Effector CD8-positive, alpha-beta T cell (primary cell): ENCODE results near the gene PDE9A.

Source experiments
- DNase-seq: peaks from one replicate; lab custom pipeline; 2025; lab: John Stamatoyannopoulos, UW

PDE9A gene

DNA sequence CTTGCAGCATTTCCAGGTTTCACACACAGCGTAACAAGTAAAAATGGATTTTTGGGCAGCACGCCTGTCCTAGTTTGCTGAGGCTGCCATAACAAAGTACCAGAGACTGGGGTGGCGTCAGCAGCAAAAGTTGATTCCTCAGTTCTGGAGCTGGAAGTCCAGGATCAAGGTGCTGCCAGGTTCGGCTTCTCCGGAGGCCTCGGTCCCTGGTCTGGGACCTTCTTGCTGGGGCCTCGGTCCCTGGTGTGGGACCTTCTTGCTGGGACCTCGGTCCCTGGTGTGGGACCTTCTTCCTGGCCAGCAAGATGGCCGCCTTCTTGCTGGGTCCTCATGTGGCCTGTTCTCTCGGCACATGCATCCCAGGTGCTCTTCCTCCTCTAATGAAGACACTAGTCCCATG is 104.0 kb downstream of the PDE9A start:
- no peak for DNase-seq

- DNase-seq = no peak
Measured at GRCh38 chr21:42757826-42758655, 104.6 kb downstream of the PDE9A start.

- no peak for DNase-seq
Measured at GRCh38 chr21:42758721-42759593, 105.5 kb downstream of the PDE9A start.

- no peak for DNase-seq
Measured at GRCh38 chr21:42759594-42759927, 106.1 kb downstream of the PDE9A start.

DNA sequence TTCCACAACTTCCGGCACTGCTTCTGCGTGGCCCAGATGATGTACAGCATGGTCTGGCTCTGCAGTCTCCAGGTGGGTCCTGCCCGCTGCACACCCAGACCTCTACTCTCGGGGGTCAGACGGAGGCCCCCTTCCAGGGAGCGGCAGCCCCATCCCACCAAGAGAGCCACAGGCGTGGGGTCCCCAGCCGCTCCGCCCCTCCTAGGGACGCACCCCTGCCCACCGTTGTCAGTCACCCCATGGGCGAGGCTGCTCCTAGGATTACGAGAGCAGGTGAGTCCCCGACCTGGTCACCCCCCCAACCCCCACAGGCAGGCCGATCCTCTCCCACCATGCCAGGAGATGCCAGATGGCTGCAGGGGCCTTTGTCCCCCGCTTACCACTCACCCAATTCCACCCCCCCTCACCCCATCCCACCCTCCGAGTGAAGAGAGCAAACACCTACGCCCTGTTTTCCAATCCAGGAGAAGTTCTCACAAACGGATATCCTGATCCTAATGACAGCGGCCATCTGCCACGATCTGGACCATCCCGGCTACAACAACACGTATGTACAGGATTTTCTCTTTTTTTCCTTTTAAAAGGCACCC is 107.0 kb downstream of the PDE9A start:
- DNase-seq = no peak

DNA sequence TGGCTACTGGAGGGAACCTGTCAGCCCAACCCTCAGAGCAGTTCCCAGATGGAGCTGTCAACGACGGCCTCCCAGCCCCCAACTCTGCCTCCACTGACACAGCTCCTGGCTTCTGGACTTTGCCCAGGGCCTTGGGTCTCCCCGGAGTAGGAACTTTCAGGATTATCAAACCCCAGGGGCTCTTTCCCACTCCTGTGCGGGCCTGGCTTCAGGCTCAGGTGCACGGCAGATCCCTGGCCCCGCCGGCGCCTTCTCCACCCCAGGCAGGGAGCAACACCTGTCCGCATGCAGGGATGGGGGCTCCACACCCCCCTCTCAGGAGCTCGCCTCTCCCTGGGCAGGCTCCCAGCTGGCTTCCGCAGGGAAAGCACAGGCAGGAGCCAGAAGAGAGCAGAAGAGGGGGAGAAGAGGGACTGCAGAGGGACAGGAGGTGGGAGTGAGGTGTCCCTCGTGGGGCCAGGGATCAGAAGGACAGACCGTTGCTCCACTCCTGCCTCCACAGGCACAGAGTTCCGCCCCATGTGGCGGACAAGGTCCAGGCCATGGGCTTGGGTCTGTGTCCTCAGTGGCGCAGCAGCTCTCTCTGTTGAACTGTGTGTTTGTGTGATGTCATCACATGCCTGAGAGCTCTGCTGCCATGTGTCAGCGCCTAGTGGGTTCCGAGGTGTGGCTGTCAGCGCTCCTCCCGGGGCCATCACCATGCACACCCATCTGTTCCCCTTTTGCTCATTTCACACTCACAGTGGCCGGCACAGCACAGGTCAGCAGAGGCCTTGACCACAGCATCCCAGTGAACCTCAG is 107.7 kb downstream of the PDE9A start:
- DNase-seq = no peak

DNA sequence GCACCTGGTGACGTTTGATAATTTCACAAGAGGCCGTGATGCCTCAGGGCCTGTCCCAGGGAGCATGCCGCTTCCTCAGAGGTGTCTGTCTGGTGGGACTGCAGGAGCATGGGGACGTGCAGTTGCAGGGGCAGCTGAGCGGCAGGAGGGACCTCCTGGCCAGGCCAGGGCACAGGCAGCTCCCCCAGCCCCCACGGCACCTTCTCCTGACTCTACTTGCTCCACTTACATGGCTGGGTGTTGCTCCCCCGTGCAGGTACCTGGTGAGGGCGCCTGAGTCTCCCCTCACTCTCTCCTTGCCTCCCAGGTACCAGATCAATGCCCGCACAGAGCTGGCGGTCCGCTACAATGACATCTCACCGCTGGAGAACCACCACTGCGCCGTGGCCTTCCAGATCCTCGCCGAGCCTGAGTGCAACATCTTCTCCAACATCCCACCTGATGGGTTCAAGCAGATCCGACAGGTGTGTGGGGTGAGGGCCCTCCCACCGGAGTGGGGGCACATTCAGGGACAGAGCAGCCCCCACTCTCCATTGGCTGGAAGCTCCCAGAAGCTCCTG is 108.4 kb downstream of the PDE9A start:
- no peak for DNase-seq

GRCh38 chr21:42763581-42764442 is 110.4 kb downstream of the PDE9A start:
- no peak for DNase-seq

DNA sequence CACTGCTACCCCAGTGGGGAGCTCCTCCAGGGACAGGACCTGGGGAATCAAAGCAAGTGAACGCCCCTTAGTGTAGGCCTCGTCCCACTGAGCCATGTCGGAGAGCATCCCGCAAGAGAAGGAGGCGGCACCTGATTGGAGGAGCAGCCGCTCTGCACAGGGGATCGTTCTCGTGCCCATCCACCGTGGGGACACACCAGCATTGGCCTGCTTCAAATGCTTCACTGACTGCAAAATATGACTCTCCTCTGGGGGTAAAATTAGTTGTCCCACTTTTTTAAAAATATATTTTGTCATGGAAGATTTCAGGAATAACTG is 111.0 kb downstream of the PDE9A start:
- no peak for DNase-seq

DNA sequence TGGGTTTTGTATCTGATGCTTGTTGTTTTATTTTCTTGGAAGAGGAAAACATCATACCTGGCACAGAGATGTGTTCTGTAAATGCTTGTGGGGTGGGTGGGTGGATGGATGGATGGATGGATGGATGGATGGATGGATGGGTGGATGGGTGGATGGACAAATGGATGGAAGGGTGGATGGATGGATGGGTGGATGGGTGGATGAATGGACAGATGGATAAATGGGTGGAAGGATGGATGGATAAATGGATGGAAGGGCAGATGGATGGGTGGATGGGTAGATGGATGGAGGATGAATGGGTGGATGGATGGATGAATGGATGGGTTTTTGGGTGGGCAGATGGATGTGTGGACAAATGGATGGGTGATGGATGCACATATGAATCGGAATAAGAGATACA is 111.5 kb downstream of the PDE9A start:
- no peak for DNase-seq

DNA sequence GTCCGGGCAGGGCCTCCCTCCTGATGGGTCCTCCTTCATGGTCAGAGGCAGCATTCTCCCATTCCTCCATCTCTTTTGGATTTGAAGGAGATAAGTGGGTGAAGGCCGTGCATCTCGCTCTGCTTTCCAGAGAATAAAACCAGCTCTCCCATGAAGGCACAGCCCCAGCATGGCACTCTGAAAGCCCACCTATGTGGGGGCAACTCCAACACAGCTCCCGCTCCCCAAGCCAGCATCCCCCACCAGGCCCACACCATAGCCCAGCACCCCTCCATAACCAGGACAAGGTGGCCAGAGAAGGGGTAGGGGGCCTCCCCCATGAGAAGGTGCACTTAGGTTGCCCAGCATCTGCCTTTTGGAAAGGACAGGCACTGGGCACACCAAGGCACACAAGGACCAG is 112.2 kb downstream of the PDE9A start:
- DNase-seq = no peak

GRCh38 chr21:42766739-42767560 is 113.5 kb downstream of the PDE9A start:
- DNase-seq = no peak

- DNase-seq = no peak
Measured at GRCh38 chr21:42767561-42767835, 114.1 kb downstream of the PDE9A start.

DNA sequence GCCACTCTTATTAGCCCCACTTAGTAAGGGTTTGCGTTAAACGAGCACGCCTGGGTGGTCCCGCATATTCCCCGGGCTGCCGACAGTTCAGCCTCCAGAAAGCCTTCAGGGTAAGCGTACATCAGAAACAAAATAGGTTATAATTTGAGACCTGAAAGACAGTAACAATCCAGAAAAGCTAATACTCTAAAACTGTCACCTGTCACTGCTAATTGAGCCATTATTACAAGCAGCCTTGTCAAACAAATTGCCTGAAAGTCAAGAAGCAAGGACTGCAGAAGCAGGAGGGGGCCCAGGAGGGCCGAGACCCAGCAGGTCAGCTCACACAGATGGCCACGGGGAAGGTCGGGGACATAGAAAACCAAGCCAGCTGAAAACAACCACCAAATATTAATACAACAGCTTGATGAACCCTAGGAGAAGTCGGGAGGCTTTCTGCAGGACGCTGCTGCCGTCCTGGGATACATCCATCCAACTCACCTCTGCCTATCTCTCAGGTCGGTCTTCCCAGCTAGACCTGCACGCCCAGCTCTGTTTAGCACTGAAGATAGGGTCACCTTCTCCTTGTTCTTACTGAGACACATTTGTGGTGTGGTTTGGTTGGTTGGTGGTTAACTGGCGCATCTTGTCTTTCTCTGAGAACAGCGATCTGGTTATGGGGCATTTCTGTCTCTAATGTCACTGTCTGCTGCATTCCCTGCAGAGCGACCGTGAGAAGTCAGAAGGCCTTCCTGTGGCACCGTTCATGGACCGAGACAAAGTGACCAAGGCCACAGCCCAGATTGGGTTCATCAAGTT is 115.1 kb downstream of the PDE9A start:
- no peak for DNase-seq

DNA sequence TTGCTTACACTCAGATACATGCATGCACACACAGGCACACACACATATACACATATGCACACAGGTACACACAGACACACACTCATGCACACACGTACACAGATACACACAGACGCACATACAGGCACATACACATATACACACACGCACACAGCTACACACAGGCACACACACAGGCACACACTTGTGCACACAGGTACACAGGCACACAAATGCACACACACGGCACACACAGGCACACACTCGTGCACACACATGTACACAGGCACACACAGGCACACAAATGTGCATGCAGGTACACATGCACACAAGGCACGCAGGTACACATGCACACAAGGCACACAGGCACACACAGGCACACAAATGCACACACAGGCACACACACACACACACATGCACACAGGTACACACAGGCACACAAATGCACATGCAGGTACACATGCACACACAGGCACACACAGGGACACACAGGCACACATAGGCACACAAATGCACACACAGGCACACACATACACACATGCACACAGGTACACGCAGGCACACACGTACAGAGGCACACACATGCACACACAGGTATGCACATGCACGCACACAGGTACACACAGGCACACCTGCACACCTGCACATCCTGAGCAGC is 115.9 kb downstream of the PDE9A start:
- no peak for DNase-seq

GRCh38 chr21:42769820-42770716 is 116.6 kb downstream of the PDE9A start:
- DNase-seq = no peak

GRCh38 chr21:42770717-42771502 is 117.5 kb downstream of the PDE9A start:
- no peak for DNase-seq
